Ovary (tissue), 9 donors: ENCODE measurements around the gene DIP2C. TPM values are rescaled to one million over a fixed set of nuclear protein-coding genes. Genes with fewer than 3 reads are reported as not detected.

ENCODE experiments used
- DNase-seq, 5 donors: peaks; one replicate each; pipeline ENCODE4 v3.0.0-alpha.2; 2019 to 2020
- H3K27ac ChIP-seq, 2 donors: fragments of 200-600 bp; one replicate each; pipeline versions ENCODE4 v1.5.1 to v1.8.0; 2019 to 2022
- H3K27me3 ChIP-seq: fragments of 200-600 bp; one replicate; pipeline ENCODE4 v1.8.0; 2022
- H3K36me3 ChIP-seq: fragments of 200-600 bp; sonication (generic); one replicate; pipeline ENCODE4 v1.5.1; 2019
- H3K4me1 ChIP-seq: one replicate; pipeline ENCODE4 v1.8.1; 2013; ENCODE audit warnings: mild to moderate bottlenecking, moderate library complexity; ENCODE audit not compliant: insufficient read depth
- H3K4me3 ChIP-seq: fragments of 200-600 bp; sonication (generic); one replicate; pipeline ENCODE4 v1.5.1; 2017
- H3K9me3 ChIP-seq, 2 donors: fragments of 200-600 bp in 1 of 2; sonication (generic) in 1 of 2; one replicate each; pipeline versions ENCODE4 v1.5.1 to v1.8.1; 2013 to 2019; ENCODE audit warnings: mild to moderate bottlenecking in 1 of 2, moderate library complexity in 1 of 2
- EP300 ChIP-seq: sonication (generic); formaldehyde crosslinking; IDR thresholded peaks from one replicate; pipeline ENCODE4 v1.6.1; 2017; ENCODE audit warnings: antibody characterized with exemption
- POLR2A ChIP-seq: fragments of 450-650 bp; IDR thresholded peaks from one replicate; pipeline ENCODE4 v1.6.1; 2017; ENCODE audit warnings: antibody characterized with exemption, mild to moderate bottlenecking, moderate library complexity
- WGBS, 3 donors: extraction: QIAGEN DNeasy Blood & Tissue Kit in 1 of 3; methylation state at CpG; one replicate each; pipeline versions ENCODE4 v1.1.5 to v1.1.7; 2013 to 2017; 5-methylcytosine and 5-hydroxymethylcytosine counted together
- intact Hi-C, 4 donors: fragments of 100-400 bp; cut with DNase I; formaldehyde crosslinking; loops; one replicate each; pipeline versions ENCODE4 v1.11.0 to v1.15.1; 2022 to 2023
- polyA plus RNA-seq, 2 donors: library from polyadenylated mRNA; stranded (reverse); fragments of 200-250 nt in 1 of 2; fragments of 350-450 nt in 1 of 2; fragmentation: Illumina TruSeq in 1 of 2; extraction: RNeasy Lipid Tissue Mini Kit (QIAGEN cat#74804) in 1 of 2; gene quantifications; one replicate each; pipeline ENCODE4 v1.2.3, GENCODE V29; 2013 to 2014
- total RNA-seq, 7 donors: library from RNA; depleted of rRNA in 2 of 7; stranded (reverse); fragments of >200 nt in 2 of 7; fragmentation: NEBNext Ultra II Directional in 3 of 7; extraction: Animal tissue kit (Norgen Biotek cat#: 25700) in 3 of 7; gene quantifications; one replicate each; pipeline versions ENCODE4 v1.1.0 to v1.2.4, GENCODE V29; 2016 to 2023
- TF ChIP-seq, protein P1 (sequence below), 3 donors: fragments of 450-650 bp in 2 of 3; fragments of 200-600 bp in 1 of 3; IDR thresholded peaks; one replicate each; pipeline versions ENCODE4 v1.5.1 to v1.8.0; 2016 to 2022; ENCODE audit warnings: antibody characterized with exemption in 3 of 3, mild to moderate bottlenecking in 1 of 3
- donor health status: DM: no; HTN: no; CAD: no; lungs with moderate emphysema.
- donor health status: DM: no; HTN: no; CAD: no.
- donor health status: Bipolar disorder and iron deficiency.
- donor health status: DM: yes; HTN: yes; CAD: no.
- donor health status: DM: no; HTN: no; CAD: no.
- donor health status: DM: yes; HTN: yes; CAD: no.

The DIP2C gene
- total and polyA plus RNA-seq, 9 donors, result 10.1 to 29.4 (median 22.2) TPM

GRCh38 chr10:728603-729002, 39.1 kb upstream of the DIP2C start:
- intact Hi-C loops, result no loop called here
- H3K9me3 ChIP-seq, result no peaks in the 10 kb centered on the region
- H3K36me3 ChIP-seq, result no peaks in the 10 kb centered on the region
- H3K27me3 ChIP-seq, result no peaks in the 10 kb centered on the region
- TF ChIP-seq POLR2A (no peak), EP300 (no peak)
- TF ChIP-seq, protein P1, sequence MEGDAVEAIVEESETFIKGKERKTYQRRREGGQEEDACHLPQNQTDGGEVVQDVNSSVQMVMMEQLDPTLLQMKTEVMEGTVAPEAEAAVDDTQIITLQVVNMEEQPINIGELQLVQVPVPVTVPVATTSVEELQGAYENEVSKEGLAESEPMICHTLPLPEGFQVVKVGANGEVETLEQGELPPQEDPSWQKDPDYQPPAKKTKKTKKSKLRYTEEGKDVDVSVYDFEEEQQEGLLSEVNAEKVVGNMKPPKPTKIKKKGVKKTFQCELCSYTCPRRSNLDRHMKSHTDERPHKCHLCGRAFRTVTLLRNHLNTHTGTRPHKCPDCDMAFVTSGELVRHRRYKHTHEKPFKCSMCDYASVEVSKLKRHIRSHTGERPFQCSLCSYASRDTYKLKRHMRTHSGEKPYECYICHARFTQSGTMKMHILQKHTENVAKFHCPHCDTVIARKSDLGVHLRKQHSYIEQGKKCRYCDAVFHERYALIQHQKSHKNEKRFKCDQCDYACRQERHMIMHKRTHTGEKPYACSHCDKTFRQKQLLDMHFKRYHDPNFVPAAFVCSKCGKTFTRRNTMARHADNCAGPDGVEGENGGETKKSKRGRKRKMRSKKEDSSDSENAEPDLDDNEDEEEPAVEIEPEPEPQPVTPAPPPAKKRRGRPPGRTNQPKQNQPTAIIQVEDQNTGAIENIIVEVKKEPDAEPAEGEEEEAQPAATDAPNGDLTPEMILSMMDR (IDR thresholded peaks at IDR 0.05), result no peak
- 83 to 88% (median 84%) methylated on average over 8 of the region's 8 CpGs for WGBS, 3 donors
- no peak overlapping the region for H3K27ac ChIP-seq
- H3K4me3 ChIP-seq, result no peak overlapping the region
- H3K4me1 ChIP-seq, result no peaks in the 10 kb centered on the region
- DNase-seq, result no peak

GRCh38 chr10:727162-727790, 37.8 kb upstream of the DIP2C start:
- no peak for DNase-seq
- intact Hi-C loops, result no loop called here
- Histone ChIP-seq H3K9me3 (no peaks in the 10 kb centered on the region), H3K4me1 (no peaks in the 10 kb centered on the region), H3K27ac (no peak overlapping the region), H3K27me3 (no peaks in the 10 kb centered on the region), H3K36me3 (no peaks in the 10 kb centered on the region), H3K4me3 (no peak overlapping the region)
- TF ChIP-seq, protein P1 (IDR thresholded peaks at IDR 0.05), result no peak
- TF ChIP-seq POLR2A (no peak), EP300 (no peak)
- 62 to 71% (median 66%) methylated on average over 15 of the region's 15 CpGs for WGBS, 3 donors

DNA sequence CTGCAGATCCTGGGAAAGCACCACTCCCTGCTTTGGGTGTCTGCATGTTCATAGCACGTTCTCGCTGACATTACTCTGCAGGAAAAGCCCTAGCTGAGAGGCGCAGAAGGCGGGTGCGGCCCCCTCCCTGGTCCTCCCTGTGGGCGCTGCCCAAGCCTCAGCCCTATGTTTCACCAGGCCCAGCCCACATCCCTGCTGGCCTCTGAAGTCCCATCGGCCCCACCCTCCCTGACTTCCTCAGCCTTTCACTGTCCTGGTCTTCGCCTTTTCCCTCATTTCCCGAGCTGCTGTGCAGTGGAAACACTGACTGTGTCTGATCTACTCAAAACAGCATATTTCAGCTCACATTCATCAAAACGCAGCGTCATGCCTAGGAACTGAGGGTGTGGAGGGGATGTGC, 36.3 kb upstream of the DIP2C start:
- Histone ChIP-seq H3K36me3 (no peaks in the 10 kb centered on the region), H3K4me1 (no peaks in the 10 kb centered on the region), H3K9me3 (no peaks in the 10 kb centered on the region), H3K27me3 (no peaks in the 10 kb centered on the region), H3K27ac (no peak overlapping the region), H3K4me3 (no peak overlapping the region)
- 61 to 76% (median 73%) methylated on average over 11 of the region's 11 CpGs for WGBS, 3 donors
- TF ChIP-seq POLR2A (no peak), EP300 (no peak)
- TF ChIP-seq, protein P1 (IDR thresholded peaks at IDR 0.05), result no peak
- intact Hi-C loops, result no loop called here
- DNase-seq, result no peak

DNA sequence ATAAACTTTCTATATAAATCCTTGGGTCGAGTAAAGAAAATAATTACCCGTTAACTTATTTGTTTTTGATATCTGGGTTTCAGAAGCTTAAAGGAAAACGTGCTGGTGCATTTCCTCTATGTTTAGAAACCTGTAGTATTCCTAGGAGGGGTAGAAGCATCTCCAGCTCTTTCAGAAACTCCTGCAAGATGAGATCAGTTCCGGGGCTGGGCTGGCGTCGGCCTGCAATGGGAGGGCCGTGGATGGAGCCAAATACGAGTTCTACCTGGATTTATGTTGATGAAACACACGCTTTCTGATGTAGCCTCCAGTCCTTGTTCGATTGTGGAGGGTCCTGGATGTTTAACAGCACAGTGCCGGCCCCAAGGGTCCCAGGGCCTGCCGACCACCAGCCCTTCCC, 35.8 kb upstream of the DIP2C start:
- Histone ChIP-seq H3K4me3 (no peak overlapping the region), H3K9me3 (no peaks in the 10 kb centered on the region), H3K27ac (no peak overlapping the region), H3K4me1 (no peaks in the 10 kb centered on the region), H3K27me3 (no peaks in the 10 kb centered on the region), H3K36me3 (no peaks in the 10 kb centered on the region)
- no peak for DNase-seq
- intact Hi-C loops, result no loop called here
- WGBS, 3 donors, result 66 to 72% (median 66%) methylated on average over 12 of the region's 12 CpGs
- no peak for TF ChIP-seq POLR2A

DNA sequence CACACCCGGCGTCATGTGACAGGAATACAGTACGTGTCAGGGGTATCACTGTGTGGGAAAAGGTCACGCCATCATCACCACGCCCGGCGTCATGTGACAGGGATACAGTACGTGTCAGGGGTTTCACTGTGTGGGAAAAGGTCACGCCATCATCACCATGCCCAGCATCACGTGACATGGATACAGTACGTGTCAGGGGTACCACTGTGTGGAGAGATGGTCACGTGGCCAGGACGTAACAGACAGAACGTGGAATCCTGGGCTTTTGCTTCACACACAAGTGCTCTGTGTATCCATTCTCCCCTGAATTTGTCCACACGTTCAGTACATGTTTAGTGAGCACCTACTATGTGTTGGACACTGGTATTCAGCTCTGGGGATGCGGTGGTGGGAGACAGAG, 34.5 kb upstream of the DIP2C start:
- 92 to 94% (median 93%) methylated on average over 11 to 16 of the region's 16 CpGs for WGBS, 3 donors
- H3K4me1 ChIP-seq, result no peaks in the 10 kb centered on the region
- DNase-seq, result no peak
- TF ChIP-seq, protein P1 (IDR thresholded peaks at IDR 0.05), result no peak
- TF ChIP-seq EP300, result no peak
- no peaks in the 10 kb centered on the region for H3K27me3 ChIP-seq
- no peaks in the 10 kb centered on the region for H3K36me3 ChIP-seq
- H3K27ac ChIP-seq, result no peak overlapping the region
- no peaks in the 10 kb centered on the region for H3K9me3 ChIP-seq
- no peak overlapping the region for H3K4me3 ChIP-seq
- intact Hi-C loops, result no loop called here
